HG02678 (cell line): ENCODE results near the gene ENTREP1.

ENCODE experiments used
- ATAC-seq: cut with Tn5 transposase; IDR thresholded peaks from one replicate; pipeline ENCODE4 v1.9.1; 2021; ENCODE audit warnings: mild to moderate bottlenecking, moderate library complexity; ENCODE audit not compliant: unreplicated experiment

ENTREP1 gene

GRCh38 chr9:69363191-69363590 is 38.2 kb downstream of the ENTREP1 start:
- ATAC-seq: no peak

- no peak for ATAC-seq
Measured at GRCh38 chr9:69364510-69365150, 39.6 kb downstream of the ENTREP1 start.

- no peak for ATAC-seq
Measured at GRCh38 chr9:69370430-69370829, 45.4 kb downstream of the ENTREP1 start.

GRCh38 chr9:69371001-69371400 is 46.0 kb downstream of the ENTREP1 start:
- no peak for ATAC-seq

- no peak for ATAC-seq
Measured at GRCh38 chr9:69376651-69377050, 51.6 kb downstream of the ENTREP1 start.

- no peak for ATAC-seq
Measured at GRCh38 chr9:69377291-69377690, 52.3 kb downstream of the ENTREP1 start.

- no peak for ATAC-seq
Measured at GRCh38 chr9:69377981-69378380, 53.0 kb downstream of the ENTREP1 start.

GRCh38 chr9:69379270-69379982 is 54.4 kb downstream of the ENTREP1 start:
- no peak for ATAC-seq

GRCh38 chr9:69380301-69380700 is 55.3 kb downstream of the ENTREP1 start:
- no peak for ATAC-seq

- no peak for ATAC-seq
Measured at GRCh38 chr9:69380811-69381210, 55.8 kb downstream of the ENTREP1 start.

- ATAC-seq: no peak
Measured at GRCh38 chr9:69382135-69382534, 57.1 kb downstream of the ENTREP1 start.

- no peak for ATAC-seq
Measured at GRCh38 chr9:69385581-69386033, 60.6 kb downstream of the ENTREP1 start.

- no peak for ATAC-seq
Measured at GRCh38 chr9:69386651-69387050, 61.6 kb downstream of the ENTREP1 start.

- ATAC-seq: no peak
Measured at GRCh38 chr9:69388596-69388995, 63.6 kb downstream of the ENTREP1 start.

GRCh38 chr9:69389437-69389995 is 64.5 kb downstream of the ENTREP1 start:
- no peak for ATAC-seq

- no peak for ATAC-seq
Measured at GRCh38 chr9:69391487-69391886, 66.5 kb downstream of the ENTREP1 start.

GRCh38 chr9:69391946-69392345 is 66.9 kb downstream of the ENTREP1 start:
- ATAC-seq: no peak

- ATAC-seq: no peak
Measured at GRCh38 chr9:69392826-69393225, 67.8 kb downstream of the ENTREP1 start.

GRCh38 chr9:69393425-69393824 is 68.4 kb downstream of the ENTREP1 start:
- no peak for ATAC-seq

GRCh38 chr9:69395718-69396117 is 70.7 kb downstream of the ENTREP1 start:
- ATAC-seq: no peak

GRCh38 chr9:69396759-69397158 is 71.7 kb downstream of the ENTREP1 start:
- no peak for ATAC-seq
